Neural progenitor cell (in vitro differentiated cells): ENCODE results near the gene ACSBG1. TPM values are rescaled to one million over a fixed set of nuclear protein-coding genes. Genes with fewer than 3 reads are reported as not detected.

Source experiments
- DNase-seq: peaks from one replicate; pipeline ENCODE4 v3.0.0-alpha.2; 2016; ENCODE audit warnings: low spot score
- H2AFZ ChIP-seq: fragments of 200-600 bp; sonication (generic); replicated peaks from 2 replicates; pipeline ENCODE4 v1.6.1; 2016; ENCODE audit warnings: antibody characterized with exemption
- H3F3A ChIP-seq: fragments of 200-600 bp; sonication (generic); 2 replicates; pipeline ENCODE4 v1.6.1; 2016; ENCODE audit warnings: antibody characterized with exemption, low read depth
- H3K27ac ChIP-seq: fragments of 200-600 bp; sonication (generic); 2 replicates; pipeline ENCODE4 v1.5.1; 2016; ENCODE audit warnings: mild to moderate bottlenecking
- H3K27me3 ChIP-seq: fragments of 200-600 bp; sonication (generic); 2 replicates; pipeline ENCODE4 v1.6.1; 2016; ENCODE audit warnings: mild to moderate bottlenecking, moderate library complexity
- H3K36me3 ChIP-seq: fragments of 200-600 bp; sonication (generic); 2 replicates; pipeline ENCODE4 v1.5.1; 2016
- H3K4me1 ChIP-seq: fragments of 200-600 bp; sonication (generic); 2 replicates; pipeline ENCODE4 v1.6.1; 2016; ENCODE audit warnings: mixed run types
- H3K4me2 ChIP-seq: fragments of 200-600 bp; sonication (generic); 2 replicates; pipeline ENCODE4 v1.6.1; 2016
- H3K4me3 ChIP-seq: fragments of 200-600 bp; sonication (generic); 2 replicates; pipeline ENCODE4 v1.5.1; 2016
- H3K79me2 ChIP-seq: fragments of 200-600 bp; sonication (generic); 2 replicates; pipeline ENCODE4 v1.6.1; 2016; ENCODE audit warnings: low read depth
- H3K9ac ChIP-seq: fragments of 200-600 bp; sonication (generic); 2 replicates; pipeline ENCODE4 v1.6.1; 2016
- H3K9me3 ChIP-seq: fragments of 200-600 bp; sonication (generic); 2 replicates; pipeline ENCODE4 v1.5.1; 2016; ENCODE audit warnings: low read depth
- H4K20me1 ChIP-seq: fragments of 200-600 bp; sonication (generic); 2 replicates; pipeline ENCODE4 v1.6.1; 2016; ENCODE audit warnings: low read depth
- H3K27ac Mint-ChIP-seq: 3 replicates; pipeline ENCODE4 v1.8.0; 2021; ENCODE audit warnings: mixed read lengths
- H3K27me3 Mint-ChIP-seq: 2 replicates; pipeline ENCODE4 v1.8.0; 2022; ENCODE audit warnings: low read depth, mild to moderate bottlenecking, inconsistent platforms, moderate library complexity, mixed read lengths; ENCODE audit not compliant: insufficient read depth
- H3K36me3 Mint-ChIP-seq: 3 replicates; pipeline ENCODE4 v1.8.0; 2021; ENCODE audit warnings: mixed read lengths
- H3K4me1 Mint-ChIP-seq: 3 replicates; pipeline ENCODE4 v1.8.0; 2021; ENCODE audit warnings: mixed read lengths
- H3K4me3 Mint-ChIP-seq: 3 replicates; pipeline ENCODE4 v1.8.0; 2021; ENCODE audit warnings: mild to moderate bottlenecking, moderate library complexity, mixed read lengths
- H3K9me3 Mint-ChIP-seq: 3 replicates; pipeline ENCODE4 v1.8.0; 2020; ENCODE audit warnings: mixed read lengths
- CTCF ChIP-seq: fragments of 200-600 bp; sonication (generic); IDR thresholded peaks from 2 replicates; pipeline ENCODE4 v1.5.1; 2017; ENCODE audit warnings: antibody characterized with exemption, mild to moderate bottlenecking
- EZH2 ChIP-seq: fragments of 200-600 bp; sonication (generic); IDR thresholded peaks from 2 replicates; pipeline ENCODE4 v1.6.1; 2017; ENCODE audit warnings: antibody characterized with exemption, mild to moderate bottlenecking, moderate library complexity
- EZH2phosphoT487 ChIP-seq: fragments of 200-600 bp; sonication (generic); IDR thresholded peaks from 2 replicates; pipeline ENCODE4 v1.6.1; 2017; ENCODE audit warnings: antibody characterized with exemption
- total RNA-seq: library from RNA; depleted of rRNA; stranded (reverse); fragments of >200 nt; gene quantifications from 2 replicates; pipeline ENCODE4 v1.2.3, GENCODE V29; 2015; ENCODE audit warnings: low replicate concordance

The ACSBG1 gene
- total RNA-seq, 1 donor from 2014 or later = 0.11 TPM

- H3K27me3 ChIP-seq = peaks cover 6% of the 10 kb centered on the region
- no peaks in the 10 kb centered on the region for H3F3A ChIP-seq
- Mint-ChIP-seq H3K9me3 (no peaks in the 10 kb centered on the region), H3K4me1 (peaks cover 3% of the 10 kb centered on the region), H3K27ac (no peak overlapping the region), H3K27me3 (no peaks in the 10 kb centered on the region), H3K4me3 (no peak overlapping the region), H3K36me3 (no peaks in the 10 kb centered on the region)
- TF ChIP-seq EZH2 (no peak), EZH2phosphoT487 (no peak), CTCF (no peak)
- H3K4me3 ChIP-seq = no peak overlapping the region
- DNase-seq = no peak
- H3K79me2 ChIP-seq = no peaks in the 10 kb centered on the region
- H3K9ac ChIP-seq = no peak overlapping the region
- H4K20me1 ChIP-seq = no peaks in the 10 kb centered on the region
- no peaks in the 10 kb centered on the region for H3K9me3 ChIP-seq
- no peak overlapping the region for H3K4me2 ChIP-seq
- no peaks in the 10 kb centered on the region for H3K4me1 ChIP-seq
- H3K27ac ChIP-seq = no peak overlapping the region
- H3K36me3 ChIP-seq = no peaks in the 10 kb centered on the region
- H2AFZ ChIP-seq = no peak overlapping the region
These were observed 24.9 kb upstream of the ACSBG1 start for GRCh38 chr15:78259232-78259631.

GRCh38 chr15:78257681-78258080 lies 23.3 kb upstream of the ACSBG1 start:
- H3K4me1 ChIP-seq = no peaks in the 10 kb centered on the region
- no peak overlapping the region for H3K4me2 ChIP-seq
- no peaks in the 10 kb centered on the region for H3K36me3 ChIP-seq
- Mint-ChIP-seq H3K36me3 (no peaks in the 10 kb centered on the region), H3K4me3 (no peak overlapping the region), H3K9me3 (no peaks in the 10 kb centered on the region), H3K27ac (no peak overlapping the region), H3K27me3 (no peaks in the 10 kb centered on the region), H3K4me1 (peaks cover 3% of the 10 kb centered on the region)
- H3K27me3 ChIP-seq = no peaks in the 10 kb centered on the region
- H2AFZ ChIP-seq = no peak overlapping the region
- no peak for DNase-seq
- no peaks in the 10 kb centered on the region for H4K20me1 ChIP-seq
- no peaks in the 10 kb centered on the region for H3K79me2 ChIP-seq
- no peak overlapping the region for H3K27ac ChIP-seq
- TF ChIP-seq EZH2phosphoT487 = no peak
- TF ChIP-seq EZH2 = no peak
- TF ChIP-seq CTCF = no peak
- H3K4me3 ChIP-seq = no peak overlapping the region
- H3F3A ChIP-seq = no peaks in the 10 kb centered on the region
- no peak overlapping the region for H3K9ac ChIP-seq
- H3K9me3 ChIP-seq = no peaks in the 10 kb centered on the region

GRCh38 chr15:78256044-78256437 lies 21.7 kb upstream of the ACSBG1 start:
- no peaks in the 10 kb centered on the region for H3K36me3 Mint-ChIP-seq
- Histone ChIP-seq H3K79me2 (no peaks in the 10 kb centered on the region), H3K27ac (no peak overlapping the region), H2AFZ (no peak overlapping the region), H3K27me3 (no peaks in the 10 kb centered on the region), H3K9me3 (no peaks in the 10 kb centered on the region), H3F3A (no peaks in the 10 kb centered on the region), H3K4me2 (no peak overlapping the region), H4K20me1 (no peaks in the 10 kb centered on the region), H3K4me3 (no peak overlapping the region), H3K9ac (no peak overlapping the region), H3K4me1 (no peaks in the 10 kb centered on the region), H3K36me3 (no peaks in the 10 kb centered on the region)
- no peaks in the 10 kb centered on the region for H3K9me3 Mint-ChIP-seq
- H3K27ac Mint-ChIP-seq = no peak overlapping the region
- peaks cover 3% of the 10 kb centered on the region for H3K4me1 Mint-ChIP-seq
- H3K4me3 Mint-ChIP-seq = no peak overlapping the region
- peaks cover 4% of the 10 kb centered on the region for H3K27me3 Mint-ChIP-seq
- DNase-seq = no peak
- TF ChIP-seq EZH2 (no peak), EZH2phosphoT487 (no peak), CTCF (no peak)
